Stimulated activated CD8-positive, alpha-beta memory T cell treated with anti-CD3 and anti-CD28 coated beads, Interleukin-12 subunit alpha, Interleukin-12 subunit beta, amount 100 ng/mL, for 4 hours (primary cell): ENCODE data around the gene WNT3A.

Source experiments
- DNase-seq: peaks from one replicate; pipeline ENCODE4 v3.0.0-alpha.2; 2020; ENCODE audit warnings: low read depth

The WNT3A gene

GRCh38 chr1:227999056-227999930, 7.5 kb upstream of the WNT3A start:
- DNase-seq, result peak; percentile 28

DNA sequence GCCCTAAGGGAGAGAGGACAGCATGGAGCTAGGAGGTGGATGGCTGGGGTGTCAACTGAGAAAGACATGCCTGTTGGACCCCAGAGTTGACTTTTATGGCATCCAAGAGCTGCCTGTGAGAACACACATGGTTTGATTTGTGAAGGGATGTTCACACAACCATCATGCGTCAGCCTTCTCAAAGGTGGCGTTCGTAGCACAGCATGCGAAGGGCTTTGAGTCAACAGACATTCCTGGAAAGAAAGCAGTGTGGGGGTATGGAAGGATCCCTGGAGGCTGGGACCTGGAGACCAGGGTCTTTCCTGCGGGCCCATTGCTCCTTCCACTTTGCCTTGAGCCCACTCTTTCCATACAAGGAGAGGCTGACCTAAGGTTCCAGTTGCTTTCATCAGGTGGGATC, 6.4 kb upstream of the WNT3A start:
- DNase-seq, result no peak

GRCh38 chr1:228000836-228001563, 5.8 kb upstream of the WNT3A start:
- no peak for DNase-seq

GRCh38 chr1:228001738-228002535, 4.9 kb upstream of the WNT3A start:
- DNase-seq, result no peak

DNA sequence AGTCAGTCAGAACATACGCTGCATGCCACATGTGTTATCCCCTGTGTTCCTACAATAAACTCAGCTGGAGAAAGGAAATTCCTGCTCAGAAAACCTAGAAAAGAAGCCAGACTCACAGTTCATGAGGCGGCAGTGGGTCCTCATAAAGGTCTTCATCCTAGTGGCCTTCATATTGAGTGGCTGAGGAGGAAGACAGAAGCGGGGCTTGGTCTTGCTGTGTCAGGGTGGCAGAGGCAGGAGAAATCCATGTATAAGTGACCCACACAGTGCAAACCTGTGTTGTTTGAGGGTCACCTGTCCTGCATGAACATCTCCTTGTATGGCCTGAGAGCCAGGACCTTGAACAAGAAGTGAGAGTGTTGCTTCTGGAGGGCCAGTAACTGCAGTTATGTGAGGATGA, 4.0 kb upstream of the WNT3A start:
- DNase-seq, result no peak

DNA sequence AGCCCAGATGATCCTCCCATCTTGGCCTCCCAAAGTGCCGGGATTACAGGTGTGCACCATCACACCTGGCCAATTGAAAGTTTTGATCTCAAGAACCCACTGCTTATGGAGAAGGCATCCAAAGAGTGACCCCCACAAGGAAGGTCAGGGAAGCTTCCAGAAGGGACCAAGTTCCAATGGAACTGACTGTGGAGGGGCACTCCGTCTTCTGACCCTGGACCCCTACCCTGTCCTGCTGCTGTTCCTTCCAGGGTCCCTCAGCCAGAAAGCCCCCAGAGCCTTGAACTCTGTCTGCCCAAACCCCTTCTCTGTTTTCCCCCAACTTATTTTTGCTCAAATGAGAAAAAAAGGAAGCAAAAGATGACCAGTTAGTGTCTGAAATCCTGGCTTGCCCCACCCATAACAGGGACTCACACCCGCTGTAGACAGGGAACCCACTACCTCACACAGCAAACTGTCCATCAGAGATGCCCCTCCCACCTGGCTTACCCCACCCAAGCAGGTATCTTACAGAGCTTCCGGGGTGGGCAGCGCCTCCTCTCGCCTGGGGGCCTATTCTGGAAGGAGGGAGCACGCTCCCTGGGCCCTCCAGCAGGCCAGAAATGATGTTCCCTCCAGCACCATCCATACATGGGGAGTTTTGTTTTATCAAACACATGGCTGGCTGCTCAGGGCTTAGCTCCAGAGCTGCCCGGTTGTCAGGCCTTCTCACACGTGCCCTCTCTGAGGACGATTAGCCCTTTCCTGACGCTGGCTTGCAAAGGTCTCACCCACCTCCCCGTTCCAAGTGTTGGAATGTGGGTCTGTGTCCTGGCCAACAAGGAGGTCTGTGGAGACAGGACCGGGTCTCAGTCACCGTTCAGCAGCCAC, 3.1 kb upstream of the WNT3A start:
- no peak for DNase-seq

DNA sequence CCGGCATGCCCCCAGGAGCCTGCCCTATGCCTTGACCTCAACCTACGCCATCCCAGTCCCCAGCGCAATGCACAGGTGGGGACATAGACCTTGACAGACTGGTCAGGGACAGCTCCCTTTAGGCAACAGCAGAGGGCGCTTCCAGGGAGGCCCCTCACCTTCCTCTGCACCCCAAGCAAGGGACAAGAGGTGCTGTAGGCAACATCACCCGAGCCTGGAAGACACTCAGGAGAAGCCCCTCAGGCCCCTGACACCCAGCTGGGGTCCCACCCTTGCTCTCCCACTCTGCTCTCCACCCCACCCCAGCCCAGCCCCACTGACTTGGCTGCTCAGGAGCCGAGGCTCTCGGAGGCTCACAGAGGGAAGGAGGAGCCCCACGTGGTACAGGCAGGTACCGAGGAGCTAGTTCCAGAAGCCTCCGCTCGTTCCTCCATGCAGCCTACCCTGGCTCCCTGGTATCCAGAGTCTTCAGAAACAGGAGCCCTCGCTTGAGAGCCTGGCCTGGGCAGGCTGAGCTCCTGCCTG, 2.4 kb upstream of the WNT3A start:
- no peak for DNase-seq

DNA sequence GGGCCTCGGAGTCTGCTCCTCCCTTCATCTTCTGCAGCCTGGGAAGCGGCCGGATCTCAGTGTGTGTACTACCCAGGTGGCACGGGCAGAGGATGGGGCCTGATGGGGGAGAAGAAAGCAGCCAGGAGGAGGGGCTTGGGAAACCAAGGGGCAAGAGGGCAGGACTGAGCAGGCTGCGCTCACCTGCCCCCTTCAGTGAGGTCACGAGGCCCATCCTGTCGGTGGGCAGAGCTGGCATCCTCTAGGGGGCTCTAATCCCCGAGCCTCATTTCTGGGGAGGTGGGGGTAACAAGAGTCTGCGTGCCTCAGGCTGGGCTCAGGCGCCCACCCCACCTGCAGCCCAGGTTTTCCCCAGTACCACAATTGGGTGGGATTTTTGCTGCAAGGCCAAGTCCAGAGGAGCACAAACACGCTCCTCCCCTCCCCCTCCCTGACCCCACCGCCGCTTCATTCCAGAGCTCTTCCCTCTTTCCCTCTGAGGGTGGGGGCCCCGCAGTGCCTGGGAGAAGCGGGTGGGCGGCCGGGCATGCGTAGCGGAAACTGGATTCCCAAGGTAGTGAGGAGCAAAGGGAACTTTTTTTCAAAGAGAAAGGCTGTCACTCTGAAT, 1.8 kb upstream of the WNT3A start:
- DNase-seq, result no peak

DNA sequence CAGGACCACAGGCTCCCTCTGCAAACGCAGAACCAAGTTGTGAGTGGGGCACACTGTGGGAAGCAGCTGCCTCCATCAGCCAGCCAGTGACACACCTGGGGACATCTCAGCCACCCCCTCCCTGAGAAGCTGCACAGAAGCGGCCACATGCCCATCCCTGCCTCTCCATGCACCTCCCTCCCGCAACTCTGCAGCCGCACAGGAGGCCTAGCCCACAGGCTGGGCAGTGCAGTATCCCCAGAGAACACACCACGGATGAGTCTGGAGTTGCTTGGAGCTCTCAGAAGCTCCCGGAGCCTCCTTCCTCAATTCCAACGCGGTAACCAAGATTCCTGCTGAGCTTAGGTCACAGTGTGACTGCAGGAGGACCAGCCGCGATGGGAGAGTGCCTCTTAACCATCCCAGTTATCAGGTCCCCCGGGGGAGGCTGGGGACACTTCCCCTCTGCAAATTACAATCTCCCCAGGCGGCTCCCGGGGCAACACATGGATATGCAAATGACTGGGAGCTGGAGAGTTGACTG, 1.2 kb upstream of the WNT3A start:
- DNase-seq, result no peak

GRCh38 chr1:228006034-228006785, 588 bp upstream of the WNT3A start:
- DNase-seq, result no peak

DNA sequence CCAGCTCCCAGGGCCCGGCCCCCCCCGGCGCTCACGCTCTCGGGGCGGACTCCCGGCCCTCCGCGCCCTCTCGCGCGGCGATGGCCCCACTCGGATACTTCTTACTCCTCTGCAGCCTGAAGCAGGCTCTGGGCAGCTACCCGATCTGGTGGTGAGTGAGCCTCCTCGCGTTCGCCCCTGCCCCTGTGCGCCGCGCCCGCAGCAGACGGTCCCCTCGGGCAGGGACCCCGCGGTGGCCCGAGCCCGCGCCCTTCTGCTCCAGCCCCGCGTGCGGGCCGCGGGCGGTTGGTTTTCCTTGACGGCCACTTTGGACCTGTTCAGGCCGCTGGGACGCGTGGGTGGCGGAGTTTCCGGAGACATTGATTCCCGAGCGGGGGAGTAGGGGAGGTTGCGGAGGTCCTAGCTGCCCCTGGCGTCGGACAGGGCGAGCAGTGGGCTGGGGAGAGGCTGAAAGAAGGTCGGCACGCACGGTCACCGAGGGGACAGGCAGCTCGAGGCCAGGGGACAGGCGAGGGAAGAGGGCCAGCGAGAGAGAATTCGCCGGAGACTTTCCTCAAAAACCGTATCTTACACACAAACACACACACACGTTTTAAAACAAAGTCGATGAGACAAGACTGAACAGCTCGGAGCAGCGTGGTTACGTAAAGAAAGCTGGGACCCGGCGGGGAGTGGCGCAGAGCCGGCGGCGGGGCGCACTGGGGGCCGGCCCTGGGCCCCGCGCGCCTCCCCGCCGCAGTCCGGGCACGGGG, 427 bp downstream of the WNT3A start:
- DNase-seq, result no peak

GRCh38 chr1:228007801-228008341, 1.1 kb downstream of the WNT3A start:
- no peak for DNase-seq

- no peak for DNase-seq
These were observed 1.8 kb downstream of the WNT3A start for GRCh38 chr1:228008391-228009115.

GRCh38 chr1:228009116-228009827, 2.5 kb downstream of the WNT3A start:
- no peak for DNase-seq

GRCh38 chr1:228009828-228010775, 3.3 kb downstream of the WNT3A start:
- DNase-seq, result no peak

GRCh38 chr1:228010921-228011320, 4.1 kb downstream of the WNT3A start:
- no peak for DNase-seq
